PC-9 (cell line): ENCODE measurements around the gene ASTL. TPM values are rescaled to one million over a fixed set of nuclear protein-coding genes. Genes with fewer than 3 reads are reported as not detected.

Source experiments
- BruUV-seq: library from RNA; stranded (reverse); fragments of 400-500 nt; replicated peaks from 2 replicates; lab custom pipeline; 2021; lab: Mats Ljungman, UMichigan
- CTCF ChIA-PET: fragments of 300-600 bp; sonication (Branson Sonifier 250); formaldehyde crosslinking; loops from one replicate; lab custom pipeline; 2022; ENCODE audit warnings: antibody characterized with exemption; lab: Charles Lee
- POLR2A ChIA-PET: fragments of 300-600 bp; sonication (Branson Sonifier 250); formaldehyde crosslinking; loops from one replicate; lab custom pipeline; 2022; ENCODE audit warnings: antibody characterized with exemption; ENCODE audit not compliant: unreplicated experiment; lab: Charles Lee
- DNase-seq, 2 experiments: peaks; one replicate each; pipeline versions ENCODE4 v3.0.0 to v3.0.0-alpha.2; 2015 to 2022; ENCODE audit warnings: mixed read lengths in 1 of 2
- H2AFZ ChIP-seq: fragments of 200-600 bp; sonication (generic); 2 replicates; pipeline ENCODE4 v1.8.1; 2017; ENCODE audit warnings: antibody characterized with exemption
- H3F3A ChIP-seq: fragments of 200-600 bp; sonication (generic); 2 replicates; pipeline ENCODE4 v1.8.1; 2017; ENCODE audit warnings: antibody characterized with exemption, mild to moderate bottlenecking, low read depth; ENCODE audit not compliant: insufficient read depth
- H3K27ac ChIP-seq: fragments of 200-600 bp; sonication (generic); 2 replicates; pipeline ENCODE4 v1.6.1; 2016; ENCODE audit warnings: mixed run types
- H3K27me3 ChIP-seq: fragments of 200-600 bp; sonication (generic); 2 replicates; pipeline ENCODE4 v1.6.1; 2016; ENCODE audit warnings: low read depth, mixed run types; ENCODE audit not compliant: insufficient read depth
- H3K36me3 ChIP-seq: fragments of 200-600 bp; sonication (generic); 2 replicates; pipeline ENCODE4 v1.6.1; 2016; ENCODE audit warnings: low read depth, mixed run types
- H3K4me1 ChIP-seq: fragments of 200-600 bp; sonication (generic); replicated peaks from 2 replicates; pipeline ENCODE4 v1.6.1; 2016; ENCODE audit warnings: mixed run types; ENCODE audit not compliant: insufficient read depth
- H3K4me2 ChIP-seq: fragments of 200-600 bp; sonication (generic); 2 replicates; pipeline ENCODE4 v1.6.1; 2017; ENCODE audit warnings: mixed run types
- H3K4me3 ChIP-seq: fragments of 200-600 bp; sonication (generic); 2 replicates; pipeline ENCODE4 v1.6.1; 2016; ENCODE audit warnings: mixed run types
- H3K79me2 ChIP-seq: fragments of 200-600 bp; sonication (generic); 2 replicates; pipeline ENCODE4 v1.6.1; 2017; ENCODE audit warnings: low read depth, mixed run types
- H3K9me2 ChIP-seq: fragments of 200-600 bp; sonication (generic); 2 replicates; pipeline ENCODE4 v1.8.1; 2017; ENCODE audit warnings: mild to moderate bottlenecking; ENCODE audit not compliant: insufficient read depth
- H3K9me3 ChIP-seq: fragments of 200-600 bp; sonication (generic); 2 replicates; pipeline ENCODE4 v1.8.1; 2016; ENCODE audit warnings: low read depth; ENCODE audit not compliant: insufficient read depth
- H4K20me1 ChIP-seq: fragments of 200-600 bp; sonication (generic); 2 replicates; pipeline ENCODE4 v1.8.1; 2017; ENCODE audit not compliant: insufficient read depth
- CTCF ChIP-seq: fragments of 200-600 bp; sonication (generic); conservative IDR thresholded peaks from 2 replicates; pipeline ENCODE4 v1.6.1; 2017; ENCODE audit warnings: mixed run types, antibody characterized with exemption, mild to moderate bottlenecking, moderate library complexity
- EZH2 ChIP-seq: fragments of 200-600 bp; sonication (generic); IDR thresholded peaks from 2 replicates; pipeline ENCODE4 v1.8.0; 2017; ENCODE audit warnings: antibody characterized with exemption, low read depth
- intact Hi-C: fragments of 100-400 bp; cut with micrococcal nuclease; formaldehyde crosslinking; loops from one replicate; pipeline ENCODE4 v1.10.0; 2022; ENCODE audit not compliant: unreplicated experiment
- total RNA-seq: library from RNA; stranded (reverse); gene quantifications from 2 replicates; pipeline ENCODE4 v1.2.3, GENCODE V29; 2021

Gene ASTL
- total RNA-seq, 1 experiment from 2014 or later, result not detected

- TF ChIP-seq CTCF (peak; percentile 25; the same call in 1 of the 2 replicates), EZH2 (no peak)
- H3K4me1 ChIP-seq, result peaks cover 5% of the 10 kb centered on the region; the same call in 1 of the 2 replicates
- no peaks in the 10 kb centered on the region for H3F3A ChIP-seq
- intact Hi-C loops, result loop anchor here (1.0 to 2.0 kb wide), 2 partner anchors 55 to 56 kb away; no protein-coding TSS in a partner anchor
- H3K36me3 ChIP-seq, result no peaks in the 10 kb centered on the region
- no peaks in the 10 kb centered on the region for H3K9me2 ChIP-seq
- CTCF ChIA-PET, result interaction anchor here (0.7 to 1.4 kb wide), 2 partner anchors 57 to 95 kb away, joined by 3 to 4 read pairs; no protein-coding TSS in a partner anchor
- H4K20me1 ChIP-seq, result no peaks in the 10 kb centered on the region
- H3K9me3 ChIP-seq, result no peaks in the 10 kb centered on the region
- POLR2A ChIA-PET, result no interaction called here
- peak overlapping the region; percentile 55; the same call in 1 of the 2 replicates for H3K4me3 ChIP-seq
- H3K4me2 ChIP-seq, result peak overlapping the region; percentile 81
- no peak overlapping the region for H2AFZ ChIP-seq
- peaks cover 66% of the 10 kb centered on the region for H3K27me3 ChIP-seq
- peak; percentile 46 to 52 for DNase-seq
- no peaks in the 10 kb centered on the region for H3K79me2 ChIP-seq
- BruUV-seq, result no TSS peak
- H3K27ac ChIP-seq, result no peak overlapping the region
Measured at GRCh38 chr2:96117701-96118588, 20.4 kb downstream of the ASTL start.

- Histone ChIP-seq H3K79me2 (no peaks in the 10 kb centered on the region), H3F3A (no peaks in the 10 kb centered on the region), H3K36me3 (no peaks in the 10 kb centered on the region), H2AFZ (peak overlapping the region; percentile 44; the same call in 1 of the 2 replicates), H3K9me2 (no peaks in the 10 kb centered on the region), H3K4me2 (peak overlapping the region; percentile 81), H3K9me3 (no peaks in the 10 kb centered on the region), H3K4me1 (peaks cover 5% of the 10 kb centered on the region; the same call in 1 of the 2 replicates), H4K20me1 (no peaks in the 10 kb centered on the region), H3K4me3 (peak overlapping the region; percentile 55; the same call in 1 of the 2 replicates), H3K27me3 (peaks cover 57% of the 10 kb centered on the region), H3K27ac (no peak overlapping the region)
- ChIA-PET CTCF (interaction anchor here (0.6 to 1.4 kb wide), 5 partner anchors 22 to 94 kb away, joined by 3 to 4 read pairs (median 4); partner anchors contain the start of gene ASTL), POLR2A (no interaction called here)
- peak; percentile 62 for TF ChIP-seq CTCF
- TF ChIP-seq EZH2, result no peak
- BruUV-seq, result TSS peak; percentile 42
- DNase-seq, result peak in 1 of 2 experiments; percentile 74
- intact Hi-C loops, result loop anchor here (1.0 to 2.0 kb wide), 2 partner anchors 54 to 57 kb away; no protein-coding TSS in a partner anchor
Measured at GRCh38 chr2:96116879-96117533, 21.3 kb downstream of the ASTL start.

GRCh38 chr2:96116424-96116878 lies 21.9 kb downstream of the ASTL start, which contains the start of gene ADRA2B:
ADRA2B (minus strand) TSS chr2:96116571; CDS start chr2:96116149, 422 bp downstream.
- no peaks in the 10 kb centered on the region for H3K9me2 ChIP-seq
- H3K9me3 ChIP-seq, result no peaks in the 10 kb centered on the region
- no peaks in the 10 kb centered on the region for H3K36me3 ChIP-seq
- H4K20me1 ChIP-seq, result no peaks in the 10 kb centered on the region
- H3F3A ChIP-seq, result no peaks in the 10 kb centered on the region
- POLR2A ChIA-PET, result interaction anchor here (0.7 kb wide), 1 partner anchor 107 kb away, joined by 10 read pairs; no protein-coding TSS in a partner anchor
- peak within 1 kb of the TSS; percentile 55; the same call in 1 of the 2 replicates for H3K4me3 ChIP-seq
- peaks cover 5% of the 10 kb centered on the region; the same call in 1 of the 2 replicates for H3K4me1 ChIP-seq
- TF ChIP-seq EZH2, result no peak
- TF ChIP-seq CTCF, result no peak
- H3K79me2 ChIP-seq, result no peaks in the 10 kb centered on the region
- intact Hi-C loops, result loop anchor here (2.0 kb wide), 1 partner anchor 54 kb away; no protein-coding TSS in a partner anchor
- CTCF ChIA-PET, result interaction anchor here (0.6 to 1.4 kb wide), 4 partner anchors 22 to 91 kb away, joined by 3 to 4 read pairs (median 4); partner anchors contain the start of gene ASTL
- H3K27ac ChIP-seq, result no peak within 1 kb of the TSS
- peak within 1 kb of the TSS; percentile 81 for H3K4me2 ChIP-seq
- DNase-seq, result peak in 1 of 2 experiments; percentile 76
- no TSS peak for BruUV-seq
- peak within 1 kb of the TSS; percentile 44; the same call in 1 of the 2 replicates for H2AFZ ChIP-seq
- H3K27me3 ChIP-seq, result peaks cover 51% of the 10 kb centered on the region
